ENCODE measurements around the gene RBKS.
"Not testable (repeated sequence)": the region's sequence is repeated elsewhere in the genome, so short reads cannot be mapped to it uniquely, and the experiment has no call there.

RBKS gene

DNA sequence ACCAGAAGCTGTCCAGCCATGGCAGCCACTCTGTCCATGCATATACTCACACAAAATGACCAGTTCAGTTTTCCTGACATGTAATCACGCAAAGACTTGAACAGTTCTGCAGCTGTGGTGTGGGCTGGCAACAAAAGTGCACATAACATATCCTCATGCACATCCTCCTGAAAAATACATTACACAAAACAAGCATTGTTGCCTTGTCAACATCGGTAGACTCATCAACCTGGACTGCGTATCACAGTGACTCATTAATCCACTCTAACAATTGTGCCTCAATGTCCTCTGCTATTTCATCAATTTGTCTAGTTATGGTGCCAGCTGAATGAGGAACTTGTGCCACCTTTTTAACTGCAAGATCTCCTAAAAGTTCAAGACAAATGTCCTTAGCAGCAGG is 19.5 kb downstream of the RBKS start:
- no peak for DNase-seq

DNA sequence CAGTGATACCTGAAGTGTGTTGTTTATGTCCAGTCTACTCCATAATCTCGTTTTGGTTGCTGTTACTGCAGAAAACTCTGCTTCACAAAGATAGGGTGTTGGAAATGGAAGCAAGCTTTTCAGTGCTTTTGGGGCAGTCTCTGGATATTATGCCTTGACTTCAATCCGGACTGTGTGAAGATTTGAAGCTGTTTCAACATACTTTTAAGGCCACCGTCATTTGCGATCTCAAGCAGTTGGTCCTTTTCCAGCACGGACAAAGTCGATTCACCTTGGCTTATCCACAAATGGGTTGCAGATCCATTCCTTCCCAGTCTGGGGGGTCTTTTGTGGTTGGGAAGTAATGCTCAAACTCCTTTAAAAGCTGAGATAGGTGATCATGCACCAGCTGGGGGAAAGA is 20.4 kb downstream of the RBKS start:
- DNase-seq, result no peak

DNA sequence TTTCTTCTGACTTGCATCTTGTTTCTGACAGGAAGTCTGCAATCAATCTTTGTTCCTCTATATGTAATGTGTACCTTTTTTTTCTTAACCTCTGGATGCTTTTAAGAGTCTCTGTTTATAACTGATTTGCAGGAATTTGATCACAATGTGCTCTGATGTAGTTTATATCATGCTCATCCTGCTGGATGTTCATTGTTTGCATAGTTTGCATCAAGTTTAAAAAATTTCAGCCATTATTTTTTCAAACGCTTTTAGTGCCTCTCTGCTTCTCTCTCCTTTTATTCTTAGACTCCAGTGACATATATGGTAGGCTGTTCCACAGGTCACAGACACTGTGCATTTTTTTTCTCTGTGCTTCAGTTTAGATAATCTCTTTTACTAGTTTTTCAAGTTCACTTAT is 23.9 kb downstream of the RBKS start:
- no peak for DNase-seq

DNA sequence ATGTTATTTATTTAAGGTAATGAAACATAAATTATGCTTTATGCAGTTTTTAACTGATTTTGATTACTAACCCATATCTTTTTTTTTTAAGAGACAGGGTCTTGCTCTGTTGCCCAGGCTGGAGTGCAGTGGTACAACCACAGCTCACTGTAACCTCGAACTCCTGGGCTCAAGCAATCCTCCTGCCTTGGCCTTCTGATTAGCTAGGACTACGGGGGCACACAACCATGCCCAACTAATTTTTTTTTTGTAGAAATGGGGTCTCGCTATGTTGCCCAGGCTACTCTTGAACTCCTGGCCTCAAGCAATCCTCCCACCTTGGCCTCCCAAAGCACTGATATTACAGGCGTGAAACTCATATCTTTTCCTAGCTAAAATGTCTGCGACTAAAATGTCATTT is 26.2 kb downstream of the RBKS start:
- not testable (repeated sequence) for DNase-seq

DNA sequence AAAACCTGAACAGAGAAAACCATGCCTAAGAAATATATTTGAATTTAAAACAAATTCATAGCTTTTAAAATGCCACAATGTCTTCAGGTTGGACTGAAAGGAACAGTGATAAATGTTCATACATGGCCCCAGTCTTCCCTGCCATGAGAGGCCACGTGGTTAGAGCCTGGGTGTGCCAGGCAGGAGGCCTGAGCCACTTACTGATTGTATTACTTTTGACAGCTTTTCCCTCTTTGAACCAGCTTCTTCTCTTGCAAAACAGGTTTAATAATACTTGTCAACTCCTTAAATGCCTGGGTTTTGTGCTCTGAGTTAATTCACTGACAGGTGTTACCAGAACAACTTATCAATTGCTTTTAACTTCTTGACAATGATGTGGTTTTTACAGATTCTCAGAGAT is 27.0 kb downstream of the RBKS start:
- DNase-seq, result no peak

DNA sequence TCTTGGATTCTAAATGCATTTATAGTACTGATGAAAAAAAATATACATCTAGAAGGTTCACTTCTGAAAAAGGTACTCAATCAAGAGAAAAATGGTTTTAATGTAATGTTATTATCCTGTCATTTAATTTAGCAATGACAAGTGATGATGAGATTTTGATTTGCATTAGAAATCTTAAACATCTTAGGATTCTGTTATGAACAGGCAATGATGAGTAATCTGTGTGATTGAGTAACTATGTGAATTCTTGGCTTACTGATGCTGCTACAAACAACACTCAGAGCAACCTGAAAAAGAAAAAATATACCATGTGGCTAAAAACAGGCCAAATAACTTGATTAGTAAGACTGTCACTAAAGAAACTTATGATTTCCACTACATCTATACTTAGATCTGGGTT is 30.1 kb downstream of the RBKS start:
- DNase-seq, result no peak

DNA sequence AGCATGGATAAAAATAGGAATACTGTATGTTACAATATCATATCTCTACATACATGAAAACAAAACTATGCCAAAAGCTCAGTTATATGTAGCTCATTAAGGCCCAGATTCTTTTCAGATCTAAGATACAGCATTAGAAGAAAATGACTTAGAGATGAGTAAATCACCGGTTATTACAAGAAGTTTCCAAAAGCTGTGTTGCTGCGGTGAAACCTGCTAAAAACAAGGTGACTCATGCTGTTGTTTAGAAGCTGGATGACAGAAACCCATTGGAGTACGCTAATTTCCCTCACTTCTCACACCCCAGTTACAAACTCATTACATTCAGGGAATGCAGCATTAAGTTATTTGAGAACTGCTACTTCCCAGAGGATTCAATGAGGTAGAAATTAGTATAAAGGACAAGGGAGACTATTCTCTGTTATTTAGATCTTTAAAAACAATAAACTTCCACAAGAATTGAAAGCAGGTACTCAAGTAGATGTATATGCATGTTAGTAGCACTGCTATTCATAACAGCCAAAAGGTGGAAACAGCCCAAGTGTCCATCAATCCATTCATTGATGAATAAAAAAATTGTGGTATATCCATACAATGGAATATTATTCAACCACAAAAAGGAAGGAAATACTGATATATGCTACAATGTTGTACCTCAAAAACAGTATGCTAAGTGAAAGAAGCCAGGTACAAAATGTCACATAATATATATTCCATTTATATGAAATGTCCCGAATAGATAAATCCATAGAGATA is 32.6 kb downstream of the RBKS start:
- DNase-seq, result no peak

DNA sequence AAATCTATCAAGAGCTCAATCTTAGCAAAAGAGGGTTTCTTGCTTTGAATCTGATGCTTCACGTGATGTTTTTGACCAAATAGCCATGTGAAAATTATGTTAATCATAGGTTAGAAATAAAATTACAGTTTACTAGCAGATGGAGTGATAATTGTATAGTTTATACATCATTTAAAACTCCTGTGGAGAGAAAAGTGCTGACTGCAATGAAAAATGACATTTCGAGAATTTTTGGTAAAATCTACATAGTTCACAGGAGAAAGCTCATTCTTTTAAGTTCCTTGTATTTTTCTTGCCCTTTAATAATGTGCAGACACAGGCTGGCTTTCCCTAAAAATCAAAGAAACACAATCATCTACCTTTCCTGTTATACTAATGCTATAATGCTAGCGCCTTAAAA is 33.2 kb downstream of the RBKS start:
- no peak for DNase-seq

DNA sequence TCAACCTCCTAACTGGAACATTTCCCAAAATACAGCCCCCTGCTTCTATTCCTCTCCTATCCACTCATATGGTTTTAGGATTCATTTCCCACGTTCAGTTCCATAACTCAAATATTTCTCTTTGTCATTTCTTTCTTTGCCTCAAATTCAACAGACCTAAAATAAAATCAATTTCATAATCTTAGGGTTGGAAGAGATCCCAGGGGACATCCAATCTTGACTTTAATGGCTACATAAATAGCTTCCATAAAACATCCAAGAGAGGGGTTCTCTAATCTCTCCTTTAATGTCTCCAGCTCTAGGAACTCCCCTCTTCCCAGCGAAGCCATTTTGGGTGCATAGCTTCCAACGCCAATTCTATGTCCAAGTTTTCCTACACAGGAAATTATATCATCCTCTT is 33.8 kb downstream of the RBKS start:
- no peak for DNase-seq

DNA sequence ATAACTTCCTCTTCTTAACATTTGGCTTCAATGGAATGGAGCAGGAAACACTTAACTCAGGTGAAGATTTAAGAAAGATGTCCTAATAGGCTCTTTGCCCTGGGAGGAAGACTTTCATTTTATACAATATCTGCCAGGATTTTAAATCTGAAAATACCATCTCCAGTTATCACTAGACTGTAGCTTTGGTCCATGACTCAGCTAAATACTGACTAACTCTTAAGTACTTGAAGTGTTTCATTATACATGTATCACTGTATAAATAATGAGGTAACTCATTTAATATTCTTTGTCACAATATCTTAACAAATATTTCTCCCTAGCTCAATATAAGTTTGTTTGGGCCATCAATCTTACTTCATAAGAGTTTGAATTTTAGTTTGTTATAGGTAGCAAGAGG is 34.7 kb downstream of the RBKS start:
- no peak for DNase-seq

DNA sequence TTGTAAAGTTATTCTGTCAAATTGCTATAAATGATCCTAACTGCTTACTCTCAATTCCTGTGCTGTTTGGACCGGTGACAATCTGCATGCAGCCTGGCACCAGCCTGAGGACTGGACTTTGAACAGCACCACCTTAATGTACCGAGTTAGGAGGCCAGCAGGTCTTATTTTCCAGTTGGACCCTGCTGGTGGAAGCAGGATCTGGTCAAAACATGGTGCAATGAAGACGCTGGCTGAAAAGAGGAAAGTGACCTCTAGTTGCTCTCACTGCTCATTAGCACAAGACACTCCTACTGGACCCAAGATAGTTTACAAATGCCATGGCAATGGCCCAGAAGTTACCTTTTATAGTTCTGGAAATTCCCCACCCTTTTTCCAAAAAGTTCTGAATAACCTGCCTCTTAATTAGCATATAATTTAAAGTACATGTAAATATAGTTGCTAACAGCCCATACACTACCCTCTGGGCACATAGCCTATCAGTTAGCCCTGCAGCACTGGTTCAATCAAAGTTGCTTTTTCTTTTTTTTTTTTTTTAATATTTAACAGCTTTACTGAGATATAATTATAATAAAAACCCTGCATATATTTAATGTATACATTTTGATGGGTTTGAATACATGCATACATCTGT is 35.8 kb downstream of the RBKS start:
- no peak for DNase-seq

DNA sequence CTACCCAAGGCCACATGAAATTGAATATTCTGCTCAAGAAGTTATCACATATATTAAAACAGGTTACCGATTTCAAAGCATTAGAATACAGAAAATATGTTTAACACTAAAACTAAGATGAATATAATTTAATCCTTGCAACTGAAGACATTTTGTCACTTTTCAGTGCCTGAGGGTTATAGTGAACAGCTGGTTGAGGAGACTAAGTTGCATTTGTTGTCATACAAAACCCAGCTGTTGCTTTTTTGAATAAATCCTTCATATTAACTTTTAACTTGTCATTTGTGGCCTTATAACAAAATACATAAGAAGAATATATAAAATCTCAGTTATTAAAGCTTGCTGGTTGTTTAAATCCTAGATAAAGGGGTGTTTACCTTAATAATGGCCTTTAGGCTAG is 37.5 kb downstream of the RBKS start:
- DNase-seq, result no peak

DNA sequence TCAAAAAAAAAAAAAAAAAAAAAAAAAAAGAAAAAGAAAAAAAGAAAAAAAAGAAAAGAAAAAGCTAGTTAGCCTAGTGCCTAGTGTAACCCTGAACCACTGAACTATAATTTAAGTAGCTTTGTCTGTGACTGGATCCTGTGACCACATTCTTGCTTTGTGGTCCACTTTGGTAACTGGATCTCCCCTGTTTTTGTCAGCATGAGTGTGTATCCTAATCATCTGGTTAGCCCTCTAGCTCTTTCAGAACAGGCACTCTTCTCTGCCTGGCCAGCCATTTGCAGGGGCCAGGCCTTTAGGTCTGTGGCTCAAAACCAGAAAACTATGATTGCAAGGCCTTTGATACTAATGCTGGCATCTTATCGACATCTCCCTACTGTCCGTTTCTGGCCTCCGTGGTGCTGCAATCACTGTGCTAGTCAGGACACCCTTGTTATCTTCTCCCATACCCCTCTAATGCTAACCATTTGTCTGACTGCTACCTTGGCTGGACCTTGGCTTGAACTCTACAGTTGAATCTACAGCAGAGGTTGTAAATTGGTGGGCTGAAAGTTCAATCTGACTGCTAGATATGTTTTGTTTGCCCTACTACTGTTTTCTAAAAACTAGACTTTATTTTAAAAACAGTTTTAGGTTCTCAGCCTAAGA is 40.5 kb downstream of the RBKS start:
- no peak for DNase-seq

DNA sequence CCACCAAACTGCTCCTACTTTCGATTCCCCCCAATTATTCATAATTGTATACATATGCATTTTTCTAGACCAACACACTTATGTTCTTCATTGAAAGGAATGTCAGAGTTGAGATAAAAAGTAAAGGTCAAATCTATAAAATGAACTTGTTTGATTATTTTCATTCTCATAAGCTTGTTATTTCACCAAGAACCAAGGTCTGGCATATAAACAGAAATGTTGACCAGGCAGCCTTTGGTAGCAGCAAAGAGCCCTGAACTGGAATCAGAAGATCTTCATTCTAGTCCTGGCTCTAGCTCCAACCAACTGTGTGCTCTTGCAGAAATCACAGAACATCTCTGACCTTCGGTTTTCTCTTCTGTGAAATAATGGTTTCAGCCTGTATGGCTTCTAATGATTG is 42.9 kb downstream of the RBKS start:
- no peak for DNase-seq

DNA sequence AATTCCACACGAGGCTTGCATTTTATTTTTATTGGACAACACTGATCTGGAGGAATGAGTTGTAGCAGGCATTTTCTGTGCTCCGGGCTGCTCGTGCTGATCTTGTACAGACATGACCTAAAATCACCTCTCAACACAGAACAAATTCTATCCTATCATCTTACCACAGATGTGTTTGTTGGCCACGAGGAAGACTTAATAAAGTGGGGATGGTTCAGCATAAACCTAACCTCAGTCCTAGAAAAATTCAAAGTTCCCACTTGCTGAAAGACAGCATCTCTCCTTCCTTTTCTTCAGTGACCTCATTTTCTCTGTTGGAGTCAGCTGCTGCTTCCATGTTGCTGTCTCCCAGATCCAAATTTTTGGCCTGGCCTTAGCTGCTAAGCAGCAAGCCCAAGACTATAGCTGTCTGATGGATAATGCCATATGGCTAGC is 45.3 kb downstream of the RBKS start:
- DNase-seq, result no peak

DNA sequence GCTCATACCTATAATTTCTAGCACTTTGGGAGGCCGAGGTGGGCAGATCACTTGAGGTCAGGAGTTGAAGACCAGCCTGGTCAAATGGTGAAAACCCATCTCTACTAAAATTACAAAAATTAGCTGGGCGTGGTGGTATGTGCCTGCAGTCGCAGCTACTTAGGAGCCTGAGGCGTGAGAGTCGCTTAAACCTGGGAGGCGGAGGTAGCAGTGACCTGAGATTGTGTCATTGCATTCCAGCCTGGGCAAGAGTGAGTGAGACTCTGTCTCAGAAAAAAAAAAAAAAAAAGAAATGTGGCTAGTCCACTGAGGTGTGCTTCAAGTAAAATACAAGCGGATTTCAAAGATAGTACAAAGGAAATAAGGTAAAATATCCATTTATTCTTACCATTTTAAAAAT is 46.2 kb downstream of the RBKS start:
- no peak for DNase-seq

DNA sequence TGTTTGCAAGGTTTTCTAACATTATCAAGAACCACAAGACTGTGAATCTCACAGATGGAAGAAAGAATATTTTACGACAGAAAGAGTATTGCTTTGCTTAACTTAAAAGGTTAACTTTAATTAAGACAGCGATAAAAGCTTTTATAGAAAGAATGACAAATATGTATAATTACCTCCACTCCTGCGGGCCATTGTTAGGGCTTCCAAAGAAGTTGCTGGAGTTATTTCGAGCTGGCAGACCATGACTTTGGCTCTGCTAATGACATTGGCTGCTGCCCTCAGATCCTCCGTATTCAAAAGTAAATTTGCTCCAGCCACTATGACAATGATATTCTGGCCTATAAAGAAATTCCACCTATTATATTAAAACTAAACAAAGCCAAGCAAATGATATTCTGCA is 47.3 kb downstream of the RBKS start:
- DNase-seq, result no peak

DNA sequence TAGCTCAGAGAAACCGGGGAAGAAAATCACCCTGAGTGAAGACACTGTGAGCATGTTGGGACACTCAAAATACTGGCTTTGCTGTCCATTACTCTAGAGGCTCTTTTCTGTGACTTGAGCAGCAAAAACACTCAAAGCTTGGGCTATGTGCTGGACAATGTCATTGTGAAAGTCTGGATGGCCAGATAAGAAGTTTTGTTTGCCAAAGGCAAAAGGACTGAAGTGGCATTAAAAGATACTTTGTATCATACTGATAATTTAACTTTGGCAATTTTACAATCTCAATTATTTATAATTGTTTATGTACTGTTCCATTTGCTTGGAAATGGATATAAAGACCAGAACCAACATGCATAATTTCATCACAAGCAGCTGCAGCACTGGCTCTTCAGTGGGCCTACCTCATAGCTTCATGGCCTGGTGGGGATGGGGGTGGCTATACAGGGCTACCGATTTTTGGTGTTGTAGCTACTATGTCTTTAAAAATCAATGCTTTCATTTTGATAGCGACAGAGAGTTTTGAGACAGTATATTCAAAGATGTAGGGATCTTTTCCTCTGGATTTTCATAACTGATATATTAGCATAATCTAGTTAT is 51.1 kb downstream of the RBKS start:
- DNase-seq, result no peak

DNA sequence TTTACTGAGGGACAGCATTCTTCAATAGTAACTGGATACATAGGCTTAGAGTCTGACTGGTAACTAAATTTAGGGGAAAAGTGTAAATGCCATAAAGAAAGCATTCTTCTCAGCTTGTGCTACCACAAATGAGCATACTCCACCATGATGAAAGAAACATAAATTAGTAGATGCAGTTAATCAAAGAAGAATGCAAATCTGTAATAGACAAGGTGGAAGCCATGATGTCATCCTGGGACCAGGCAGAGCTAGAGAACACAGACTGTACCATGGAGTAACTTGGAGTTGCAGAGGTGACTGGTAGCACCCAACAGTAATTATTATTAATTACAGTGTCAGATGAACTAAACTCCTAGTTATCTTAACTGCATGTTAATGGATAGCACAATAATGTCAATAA is 51.7 kb downstream of the RBKS start:
- no peak for DNase-seq

DNA sequence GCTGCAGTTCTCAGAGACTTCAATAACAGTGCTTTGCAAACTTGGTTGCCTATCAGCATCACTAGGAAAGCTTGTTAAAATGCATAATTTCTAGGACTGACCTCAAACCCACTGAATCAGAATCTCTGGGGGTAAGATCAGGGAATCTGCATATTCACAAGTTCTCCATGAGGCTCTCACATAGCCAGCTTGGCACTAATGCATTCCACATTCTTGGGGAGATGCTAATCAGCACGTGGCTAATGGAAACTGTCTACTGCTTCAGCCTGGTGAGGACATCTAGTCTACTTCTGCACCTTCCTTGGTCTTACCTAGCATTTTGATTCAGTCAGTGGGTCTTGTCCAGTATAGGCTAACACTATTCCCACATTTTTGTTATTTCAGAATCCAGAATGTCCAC is 56.3 kb downstream of the RBKS start:
- no peak for DNase-seq

DNA sequence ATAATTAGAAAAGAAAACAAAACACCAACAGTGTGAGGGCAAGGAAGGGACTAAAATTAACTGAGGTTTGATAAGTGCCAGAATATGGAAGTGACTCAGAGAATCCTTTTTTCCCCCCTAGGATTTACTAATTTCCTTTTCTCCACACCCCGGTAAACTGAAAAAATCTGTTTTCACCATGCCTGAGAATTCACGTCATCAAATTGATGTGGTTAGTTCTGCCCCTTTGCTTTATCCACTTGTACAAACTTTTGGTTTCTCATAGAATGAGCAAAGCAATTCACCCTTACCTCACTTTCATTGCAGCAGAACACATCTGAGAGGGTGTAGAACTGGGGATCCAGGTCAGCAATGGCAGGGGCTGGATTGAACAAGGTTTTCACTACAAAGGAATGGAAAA is 57.8 kb downstream of the RBKS start:
- DNase-seq, result no peak

DNA sequence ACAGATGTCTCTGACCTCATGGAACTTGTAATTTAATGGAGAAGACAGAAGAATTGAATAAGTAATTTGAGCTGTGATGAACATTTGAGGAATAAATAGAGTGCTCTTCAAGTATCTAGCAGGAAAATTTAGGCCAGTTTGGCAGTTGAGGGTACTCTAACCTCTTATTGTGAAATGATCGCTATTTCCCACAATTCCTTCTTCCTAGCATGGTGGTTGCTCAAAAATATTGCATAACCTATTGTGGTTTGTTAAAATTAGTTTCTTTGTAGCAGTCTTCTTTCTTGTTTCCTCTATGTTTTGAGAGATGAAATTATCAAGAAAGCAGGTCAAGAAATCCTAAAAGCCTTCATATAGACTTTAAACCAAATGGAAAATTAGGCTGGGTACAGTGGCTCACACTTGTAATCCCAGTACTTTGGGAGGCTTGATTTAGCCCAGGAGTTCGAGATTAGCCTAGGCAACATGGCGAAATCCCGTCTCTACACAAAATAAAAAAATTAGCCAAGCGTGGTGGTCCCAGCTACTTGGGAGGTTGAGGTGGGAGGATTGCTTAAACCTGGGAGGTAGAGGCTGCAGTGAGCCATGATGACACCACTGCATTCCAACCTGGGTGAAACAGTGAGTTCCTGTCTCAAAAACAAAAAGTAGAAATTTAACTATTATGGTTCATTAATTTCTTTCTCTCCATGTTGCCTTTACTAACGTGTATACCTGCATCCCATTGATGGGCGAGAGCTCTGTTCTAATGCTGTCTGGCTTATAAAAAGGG is 58.7 kb downstream of the RBKS start:
- DNase-seq, result no peak

DNA sequence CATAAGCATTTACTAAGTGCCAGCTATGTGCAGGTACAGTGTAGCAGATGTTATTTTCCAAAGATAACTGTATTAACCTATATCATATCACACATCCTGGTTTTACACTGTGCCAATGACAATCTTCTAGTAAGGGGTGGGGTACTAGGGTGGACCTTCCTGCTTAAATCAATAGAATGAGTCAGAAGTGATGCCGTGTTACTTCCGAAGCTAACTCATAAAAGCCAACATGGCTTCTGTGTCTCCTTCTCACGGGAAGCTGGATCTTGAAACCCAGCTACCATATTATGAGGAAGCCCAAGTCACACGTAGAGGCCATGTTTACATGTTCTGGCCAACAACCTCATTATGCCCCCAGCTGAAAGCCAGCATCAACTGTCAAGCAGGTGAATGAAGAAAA is 59.5 kb downstream of the RBKS start:
- no peak for DNase-seq

All from CD4-positive, alpha-beta T cell treated with Interleukin-6 for 4 hours (primary cell).